ENCODE measurements around the gene ZNF521.

ZNF521 gene

GRCh38 chr18:25153426-25153825 lies 198.5 kb downstream of the ZNF521 start:
- no peak overlapping the region for H3K27ac ChIP-seq
- H3K4me1 ChIP-seq (ENCODE audit: control insufficient read depth in 1 of 2, insufficient read depth in 1 of 2, low read depth in 1 of 2, low read length in 1 of 2) = no peaks in the 10 kb centered on the region
- no peaks in the 10 kb centered on the region for H3K27me3 ChIP-seq
- H3K9me3 ChIP-seq = no peaks in the 10 kb centered on the region
- no peak for TF ChIP-seq CTCF (IDR thresholded peaks at IDR 0.05)
- H3K36me3 ChIP-seq = no peaks in the 10 kb centered on the region
- H3K4me3 ChIP-seq (ENCODE audit: low read depth in 1 of 2, low read length in 1 of 2) = no peak overlapping the region

GRCh38 chr18:25147877-25148488 lies 204.0 kb downstream of the ZNF521 start:
- H3K4me1 ChIP-seq (ENCODE audit: control insufficient read depth in 1 of 2, insufficient read depth in 1 of 2, low read depth in 1 of 2, low read length in 1 of 2) = no peaks in the 10 kb centered on the region
- H3K27me3 ChIP-seq = no peaks in the 10 kb centered on the region
- no peak overlapping the region for H3K27ac ChIP-seq
- TF ChIP-seq CTCF (IDR thresholded peaks at IDR 0.05) = no peak
- H3K4me3 ChIP-seq (ENCODE audit: low read depth in 1 of 2, low read length in 1 of 2) = no peak overlapping the region
- H3K9me3 ChIP-seq = no peaks in the 10 kb centered on the region
- no peaks in the 10 kb centered on the region for H3K36me3 ChIP-seq

GRCh38 chr18:25146512-25146910 lies 205.5 kb downstream of the ZNF521 start:
- Histone ChIP-seq H3K4me3 (ENCODE audit: low read depth in 1 of 2, low read length in 1 of 2) (no peak overlapping the region), H3K27ac (no peak overlapping the region), H3K9me3 (no peaks in the 10 kb centered on the region), H3K27me3 (no peaks in the 10 kb centered on the region), H3K36me3 (no peaks in the 10 kb centered on the region), H3K4me1 (ENCODE audit: control insufficient read depth in 1 of 2, insufficient read depth in 1 of 2, low read depth in 1 of 2, low read length in 1 of 2) (no peaks in the 10 kb centered on the region)
- TF ChIP-seq CTCF (IDR thresholded peaks at IDR 0.05) = no peak

- Histone ChIP-seq H3K27me3 (no peaks in the 10 kb centered on the region), H3K36me3 (no peaks in the 10 kb centered on the region), H3K4me1 (ENCODE audit: control insufficient read depth in 1 of 2, insufficient read depth in 1 of 2, low read depth in 1 of 2, low read length in 1 of 2) (no peaks in the 10 kb centered on the region), H3K4me3 (ENCODE audit: low read depth in 1 of 2, low read length in 1 of 2) (no peak overlapping the region), H3K27ac (no peak overlapping the region), H3K9me3 (no peaks in the 10 kb centered on the region)
- TF ChIP-seq CTCF (IDR thresholded peaks at IDR 0.05) = no peak
These were observed 206.0 kb downstream of the ZNF521 start for GRCh38 chr18:25145731-25146511.

GRCh38 chr18:25144820-25145219 lies 207.1 kb downstream of the ZNF521 start:
- no peak for TF ChIP-seq CTCF (IDR thresholded peaks at IDR 0.05)
- no peaks in the 10 kb centered on the region for H3K36me3 ChIP-seq
- no peaks in the 10 kb centered on the region for H3K9me3 ChIP-seq
- H3K4me1 ChIP-seq (ENCODE audit: control insufficient read depth in 1 of 2, insufficient read depth in 1 of 2, low read depth in 1 of 2, low read length in 1 of 2) = no peaks in the 10 kb centered on the region
- no peaks in the 10 kb centered on the region for H3K27me3 ChIP-seq
- no peak overlapping the region for H3K27ac ChIP-seq
- no peak overlapping the region for H3K4me3 ChIP-seq (ENCODE audit: low read depth in 1 of 2, low read length in 1 of 2)

Data from neutrophil (primary cell).